A673 (cell line): ENCODE measurements around the gene RSPH10B2. TPM values are rescaled to one million over a fixed set of nuclear protein-coding genes. Genes with fewer than 3 reads are reported as not detected.
A peak's percentile ranks its signal among the peaks of the same experiment; 100 is the strongest.
"Not testable (repeated sequence)": the region's sequence is repeated elsewhere in the genome, so short reads cannot be mapped to it uniquely, and the experiment has no call there.

Experiments used
- BruUV-seq: library from RNA; stranded (reverse); fragments of 400-500 nt; replicated peaks from 2 replicates; lab custom pipeline; 2021; lab: Mats Ljungman, UMichigan
- CTCF ChIA-PET: fragments of 300-600 bp; sonication (Branson Sonifier 250); formaldehyde crosslinking; loops from one replicate; lab custom pipeline; 2022; ENCODE audit warnings: antibody characterized with exemption; lab: Charles Lee
- POLR2A ChIA-PET: fragments of 300-600 bp; sonication (Branson Sonifier 250); formaldehyde crosslinking; loops from one replicate; lab custom pipeline; 2022; ENCODE audit warnings: antibody characterized with exemption; ENCODE audit not compliant: low non-redundant PET; lab: Charles Lee
- DNase-seq: peaks from one replicate; pipeline ENCODE4 v3.0.0-alpha.2; 2015; ENCODE audit warnings: low spot score
- H3K27ac ChIP-seq: fragments of 200-600 bp; sonication (generic); 2 replicates; pipeline ENCODE4 v1.5.1; 2016; ENCODE audit warnings: mixed run types, low read depth, mild to moderate bottlenecking, mixed read lengths, antibody characterized with exemption, low read length; ENCODE audit not compliant: poor library complexity, severe bottlenecking
- H3K27me3 ChIP-seq: fragments of 200-600 bp; sonication (generic); replicated peaks from 2 replicates; pipeline ENCODE4 v1.6.1; 2017; ENCODE audit warnings: mixed run types, low read depth, mild to moderate bottlenecking, mixed read lengths, antibody characterized with exemption, low read length; ENCODE audit not compliant: insufficient read depth, poor library complexity
- H3K36me3 ChIP-seq: fragments of 200-600 bp; sonication (generic); 2 replicates; pipeline ENCODE4 v1.6.1; 2016; ENCODE audit warnings: mixed run types, mild to moderate bottlenecking, mixed read lengths, antibody characterized with exemption, low read length; ENCODE audit not compliant: insufficient read depth, poor library complexity, severe bottlenecking
- H3K4me1 ChIP-seq: fragments of 200-600 bp; sonication (generic); 2 replicates; pipeline ENCODE4 v1.6.1; 2017; ENCODE audit warnings: mixed run types, mild to moderate bottlenecking, mixed read lengths, antibody characterized with exemption, low read length; ENCODE audit not compliant: insufficient read depth, poor library complexity, severe bottlenecking
- H3K4me3 ChIP-seq: fragments of 200-600 bp; sonication (generic); 2 replicates; pipeline ENCODE4 v1.5.1; 2016; ENCODE audit warnings: low read depth, mixed run types, mild to moderate bottlenecking, mixed read lengths, low read length; ENCODE audit not compliant: poor library complexity, severe bottlenecking
- H3K9me3 ChIP-seq: fragments of 200-600 bp; sonication (generic); 2 replicates; pipeline ENCODE4 v1.6.1; 2016; ENCODE audit warnings: mixed run types, low read depth, mild to moderate bottlenecking, mixed read lengths, antibody characterized with exemption, low read length; ENCODE audit not compliant: poor library complexity, severe bottlenecking
- CTCF ChIP-seq: fragments of 300-800, 200-600 bp; sonication (generic); conservative IDR thresholded peaks from 2 replicates; pipeline ENCODE4 v1.5.1; 2017; ENCODE audit warnings: low read depth, mild to moderate bottlenecking, antibody characterized with exemption, low read length, moderate library complexity, mixed read lengths
- EZH2 ChIP-seq: fragments of 200-600 bp; sonication (generic); IDR thresholded peaks from 2 replicates; pipeline ENCODE4 v1.6.1; 2017; ENCODE audit warnings: borderline replicate concordance, low read depth, mild to moderate bottlenecking, mixed read lengths, antibody characterized with exemption, low read length; ENCODE audit not compliant: poor library complexity, severe bottlenecking
- intact Hi-C: fragments of 100-400 bp; cut with micrococcal nuclease; formaldehyde crosslinking; loops from one replicate; pipeline ENCODE4 v1.10.0; 2022; ENCODE audit not compliant: unreplicated experiment
- total RNA-seq: library from RNA; stranded (reverse); gene quantifications from 2 replicates; pipeline ENCODE4 v1.2.3, GENCODE V29; 2021

Gene RSPH10B2
- total RNA-seq, 1 experiment from 2014 or later: 0.34 TPM

- Histone ChIP-seq H3K4me3 (no peak overlapping the region), H3K36me3 (peaks cover 20% of the 10 kb centered on the region), H3K4me1 (no peaks in the 10 kb centered on the region), H3K27ac (no peak overlapping the region), H3K27me3 (no peaks in the 10 kb centered on the region), H3K9me3 (peaks cover 21% of the 10 kb centered on the region)
- ChIA-PET CTCF (no interaction called here), POLR2A (no interaction called here)
- TF ChIP-seq CTCF (no peak), EZH2 (no peak)
- intact Hi-C loops: no loop called here
- no peak for DNase-seq
- BruUV-seq: no TSS peak
These were observed 45.6 kb upstream of the RSPH10B2 start for GRCh38 chr7:6708304-6708703.

- POLR2A ChIA-PET: no interaction called here
- intact Hi-C loops: no loop called here
- H3K4me3 ChIP-seq: no peak overlapping the region
- H3K27me3 ChIP-seq: no peaks in the 10 kb centered on the region
- no peak for TF ChIP-seq EZH2
- TF ChIP-seq CTCF: no peak
- H3K9me3 ChIP-seq: peaks cover 8% of the 10 kb centered on the region
- CTCF ChIA-PET: no interaction called here
- no TSS peak for BruUV-seq
- H3K36me3 ChIP-seq: peaks cover 5% of the 10 kb centered on the region
- no peaks in the 10 kb centered on the region for H3K4me1 ChIP-seq
- no peak overlapping the region for H3K27ac ChIP-seq
- peak; percentile 28 for DNase-seq
These were observed 44.1 kb upstream of the RSPH10B2 start for GRCh38 chr7:6709808-6710207.

- no peak for DNase-seq
- POLR2A ChIA-PET: no interaction called here
- no peak overlapping the region for H3K4me3 ChIP-seq
- no peaks in the 10 kb centered on the region for H3K4me1 ChIP-seq
- no peaks in the 10 kb centered on the region for H3K36me3 ChIP-seq
- H3K27me3 ChIP-seq: no peaks in the 10 kb centered on the region
- TF ChIP-seq CTCF (no peak), EZH2 (no peak)
- intact Hi-C loops: no loop called here
- no peaks in the 10 kb centered on the region for H3K9me3 ChIP-seq
- CTCF ChIA-PET: no interaction called here
- BruUV-seq: no TSS peak
- no peak overlapping the region for H3K27ac ChIP-seq
These were observed 39.5 kb upstream of the RSPH10B2 start for GRCh38 chr7:6714360-6714759.

- not testable (repeated sequence) for H3K4me3 ChIP-seq, BruUV-seq
These were observed 38.0 kb upstream of the RSPH10B2 start for GRCh38 chr7:6715898-6716297.

More at GRCh38 chr7:6715898-6716297, 38.0 kb upstream of the RSPH10B2 start:
- DNase-seq, H3K9me3 ChIP-seq, H3K4me1 ChIP-seq, H3K27me3 ChIP-seq, CTCF ChIA-PET, POLR2A ChIA-PET, intact Hi-C loops, H3K27ac ChIP-seq, H3K36me3 ChIP-seq: not testable (repeated sequence)
